HUDEP-2 (cell line): ENCODE data around the gene RGS9.
A peak's percentile ranks its signal among the peaks of the same experiment; 100 is the strongest.

Source experiments
- DNase-seq, 76 experiments: peaks; one replicate each; lab custom pipeline; 2025; ENCODE audit not compliant: unreplicated experiment in 76 of 76; lab: John Stamatoyannopoulos, UW

The RGS9 gene

DNA sequence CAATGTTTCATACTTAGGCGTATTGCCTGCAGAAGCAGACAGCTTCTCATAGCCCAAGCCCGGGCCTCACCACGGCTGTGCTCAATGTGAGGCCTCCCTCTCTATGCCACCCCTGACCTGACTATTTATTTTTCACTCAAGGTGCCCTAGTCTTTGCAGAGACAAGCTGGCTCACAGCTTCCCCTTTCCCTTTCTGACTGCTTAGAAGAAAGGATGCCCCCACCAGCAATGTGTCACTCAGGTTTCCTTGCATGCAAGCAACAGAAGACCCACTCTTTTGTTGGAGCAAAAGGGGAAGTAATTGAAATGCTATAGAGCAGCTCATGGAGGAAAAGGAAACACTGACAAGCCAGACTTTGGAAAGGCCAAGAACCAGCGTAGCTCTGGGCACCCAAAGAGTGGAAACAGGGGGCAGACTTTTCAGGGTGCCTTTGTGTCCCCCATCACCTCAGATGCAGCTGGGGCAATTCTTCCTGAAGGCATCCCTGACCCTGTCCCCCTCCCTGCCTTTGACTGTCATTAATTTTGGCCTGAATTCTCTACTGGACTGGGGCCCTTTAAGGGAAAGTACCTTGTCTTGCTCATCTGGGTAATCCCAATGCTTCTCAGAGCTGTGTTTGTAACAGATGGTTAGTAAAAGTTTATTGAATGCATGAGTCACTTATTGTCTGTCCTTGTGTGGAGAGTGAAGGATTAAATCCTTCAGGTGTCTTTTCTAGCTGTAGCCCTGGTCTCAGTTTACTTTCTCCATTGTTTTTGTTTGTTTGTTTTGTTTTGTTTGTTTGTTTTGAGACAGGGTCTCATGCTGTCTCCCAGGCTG is 17.8 kb downstream of the RGS9 start:
- DNase-seq = no peak

GRCh38 chr17:65155622-65156021 is 18.5 kb downstream of the RGS9 start:
- no peak for DNase-seq

DNA sequence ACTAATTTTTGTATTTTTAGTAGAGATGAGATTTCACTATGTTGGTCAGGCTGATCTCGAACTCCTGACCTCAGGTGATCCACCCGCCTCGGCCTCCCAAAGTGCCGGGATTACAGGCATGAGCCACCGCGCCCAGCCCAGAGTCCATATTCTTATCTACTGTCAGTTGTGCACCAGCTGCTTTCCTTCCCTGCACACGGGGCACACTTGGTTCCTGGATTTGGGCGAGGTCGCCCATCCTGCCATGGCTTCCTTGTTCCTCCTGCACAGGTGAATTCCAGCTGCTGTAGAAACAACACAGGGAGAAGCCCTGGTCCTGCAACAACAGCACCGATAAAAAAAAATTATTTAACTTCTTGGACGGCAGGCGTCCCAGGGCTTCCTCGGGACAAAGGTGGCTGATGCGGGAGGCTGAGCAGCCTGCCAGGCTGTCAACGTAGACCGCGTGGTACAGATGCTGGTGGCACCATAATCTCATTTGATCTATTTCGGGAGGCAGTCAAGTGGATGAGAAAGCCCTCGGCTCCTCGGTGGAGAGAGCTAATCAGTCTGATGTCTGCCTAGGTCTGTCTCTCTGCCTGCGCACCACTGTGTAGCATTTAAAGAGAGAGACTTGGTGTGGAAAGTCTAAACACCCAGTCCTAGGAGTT is 19.1 kb downstream of the RGS9 start:
- no peak for DNase-seq

DNA sequence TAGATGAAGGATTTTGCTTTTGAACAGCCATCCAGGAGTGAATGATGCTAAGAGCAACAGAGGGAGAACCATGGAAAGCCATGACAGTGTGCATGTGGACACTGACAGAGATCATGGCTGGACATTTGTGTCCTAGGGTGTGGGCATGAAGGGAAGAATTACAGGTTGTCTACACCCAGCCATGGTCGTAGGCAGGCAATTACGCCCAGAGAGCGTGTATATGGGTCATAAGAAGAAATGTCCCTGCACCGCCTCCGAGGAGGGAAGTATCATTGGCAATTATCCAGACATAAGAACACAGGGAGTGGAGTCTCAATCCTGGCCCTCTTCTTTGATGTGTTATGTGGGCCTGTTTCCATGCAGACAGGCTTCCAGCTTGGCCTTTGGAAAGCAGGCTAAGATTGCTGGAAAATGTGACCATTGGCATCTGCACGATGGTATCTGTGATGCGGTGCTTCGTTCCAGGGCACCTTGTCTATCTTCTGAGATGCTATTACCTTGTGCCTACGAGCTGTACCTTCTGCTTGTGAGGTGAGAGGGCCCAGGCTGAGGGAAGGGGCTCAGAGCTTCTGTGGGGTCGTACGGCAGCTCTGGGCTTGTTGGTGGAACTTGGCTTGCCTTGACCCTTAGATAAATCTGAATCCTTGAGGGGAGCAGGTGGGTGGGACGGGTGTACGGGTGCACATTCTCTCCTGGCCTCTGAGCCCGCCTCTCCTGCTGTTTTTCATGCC is 19.8 kb downstream of the RGS9 start:
- DNase-seq = no peak

DNA sequence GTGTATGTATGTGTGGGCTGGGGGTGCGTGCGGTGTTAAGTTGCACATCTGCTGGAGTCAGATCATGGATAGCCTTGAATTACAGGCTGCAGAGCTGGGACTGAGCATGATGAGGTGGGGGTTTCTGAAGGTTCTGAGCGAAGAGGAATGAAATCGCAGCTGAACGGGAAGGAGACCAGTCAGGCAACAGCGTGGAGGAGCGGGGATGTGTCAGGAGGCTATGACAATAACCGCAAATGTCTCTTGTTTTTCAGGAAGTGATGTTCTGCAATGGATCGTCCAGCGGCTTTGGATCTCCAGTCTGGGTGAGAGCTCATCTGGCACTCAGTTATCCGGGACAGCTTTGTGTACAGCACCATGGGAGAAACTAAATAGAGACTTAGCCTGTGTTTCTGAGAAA is 20.9 kb downstream of the RGS9 start:
- DNase-seq = no peak

DNA sequence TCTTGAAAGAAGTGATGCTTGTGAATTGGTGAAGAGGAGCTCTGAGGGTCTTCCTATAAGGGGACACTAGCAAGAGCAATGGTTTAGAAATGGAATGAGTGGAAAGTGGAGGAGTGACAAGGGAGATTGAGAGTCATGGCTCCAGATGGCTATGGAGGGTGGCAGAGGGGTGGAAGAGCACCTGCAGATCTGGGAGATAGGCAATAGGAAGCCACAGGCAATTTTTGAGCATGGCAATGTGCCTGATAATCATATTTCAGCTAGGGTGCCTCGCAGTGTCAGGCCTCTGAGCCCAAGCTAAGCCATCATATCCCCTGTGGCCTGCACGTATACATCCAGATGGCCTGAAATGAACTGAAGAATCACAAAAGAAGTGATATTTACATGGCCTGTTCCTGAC is 21.5 kb downstream of the RGS9 start:
- DNase-seq = no peak

DNA sequence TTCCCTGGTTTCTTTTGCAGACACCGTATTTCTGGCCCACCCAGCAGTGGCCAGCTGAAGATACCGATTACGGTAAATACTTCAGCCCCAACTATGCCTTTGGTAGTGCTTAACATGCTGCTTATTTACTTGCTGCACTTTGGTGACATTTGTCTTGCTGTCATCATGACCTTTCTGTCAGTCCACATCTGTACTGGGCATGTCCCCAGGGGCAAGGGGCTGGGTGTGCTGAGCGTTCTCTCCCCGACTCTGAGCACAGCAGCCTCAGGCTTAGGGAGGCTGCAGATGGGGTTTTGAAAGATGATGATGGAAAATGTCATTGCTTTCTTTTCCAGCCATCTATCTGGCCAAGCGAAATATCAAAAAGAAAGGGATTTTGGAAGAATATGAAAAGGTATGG is 23.3 kb downstream of the RGS9 start:
- DNase-seq = no peak

GRCh38 chr17:65163990-65164495 is 26.9 kb downstream of the RGS9 start:
- DNase-seq = no peak

DNA sequence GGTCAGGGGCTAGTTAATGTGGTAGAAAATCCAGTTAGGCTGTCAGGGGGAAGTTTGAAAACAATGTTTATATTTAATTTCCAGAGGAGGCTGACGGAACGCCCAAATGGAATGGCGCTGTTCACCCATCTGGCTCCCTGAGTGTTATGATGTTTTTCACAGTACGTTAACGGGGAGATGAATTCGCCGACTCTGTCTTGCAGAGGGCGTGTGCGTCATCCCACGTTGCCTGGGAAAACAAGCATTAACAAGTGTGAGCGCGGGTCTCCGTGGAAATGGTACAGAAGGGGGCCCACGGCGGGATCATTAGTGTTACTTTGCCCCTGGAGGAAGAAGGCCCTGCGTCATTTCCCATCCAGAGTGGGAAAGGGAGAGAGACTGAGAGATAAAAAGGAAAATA is 29.6 kb downstream of the RGS9 start:
- DNase-seq = no peak

GRCh38 chr17:65167566-65167965 is 30.4 kb downstream of the RGS9 start:
- no peak for DNase-seq

DNA sequence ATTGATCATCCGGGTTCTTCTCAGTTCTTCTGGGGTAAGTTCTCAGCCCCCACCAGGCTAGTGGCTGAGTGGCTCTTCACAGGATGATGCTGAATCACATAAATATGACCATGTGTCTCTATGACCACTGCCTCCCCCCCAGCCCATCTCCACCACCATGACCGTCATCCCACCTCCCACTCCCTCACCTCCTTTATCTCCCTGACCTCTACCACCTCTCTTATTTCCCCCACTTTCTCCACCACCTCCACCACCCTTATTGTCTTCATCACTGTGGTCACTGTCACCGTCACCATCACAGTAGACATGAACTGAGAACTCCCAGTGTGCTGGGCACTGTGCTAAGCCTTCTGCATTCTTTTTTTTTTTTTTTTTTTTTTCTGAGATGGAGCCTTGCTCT is 32.5 kb downstream of the RGS9 start:
- DNase-seq = no peak

- no peak for DNase-seq
Measured at GRCh38 chr17:65170839-65171238, 33.7 kb downstream of the RGS9 start.

DNA sequence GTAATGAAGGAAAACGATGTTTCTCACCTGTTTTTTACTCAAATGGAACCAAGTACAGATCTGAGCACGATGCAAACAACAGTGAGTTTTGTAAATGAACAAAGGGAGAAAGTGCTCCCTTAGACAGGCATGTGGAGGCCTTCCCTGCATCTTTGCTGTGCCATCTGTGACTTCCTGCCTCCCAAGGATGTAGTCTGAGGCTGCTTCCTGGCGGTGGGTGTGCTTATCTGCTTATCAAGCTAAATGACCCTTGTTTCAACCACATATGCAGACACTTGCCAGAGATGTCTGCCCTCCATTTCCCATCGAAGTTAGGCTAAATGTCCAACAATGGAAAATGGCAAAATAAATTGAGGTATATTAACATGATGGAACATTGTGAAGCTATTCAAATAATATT is 34.6 kb downstream of the RGS9 start:
- peak in 2 of 76 experiments; percentile 2 to 7 for DNase-seq

GRCh38 chr17:65172496-65173136 is 35.4 kb downstream of the RGS9 start:
- no peak for DNase-seq

GRCh38 chr17:65173284-65173793 is 36.2 kb downstream of the RGS9 start:
- DNase-seq = peak in 75 of 76 experiments; percentile 46 to 99 (median 94)

DNA sequence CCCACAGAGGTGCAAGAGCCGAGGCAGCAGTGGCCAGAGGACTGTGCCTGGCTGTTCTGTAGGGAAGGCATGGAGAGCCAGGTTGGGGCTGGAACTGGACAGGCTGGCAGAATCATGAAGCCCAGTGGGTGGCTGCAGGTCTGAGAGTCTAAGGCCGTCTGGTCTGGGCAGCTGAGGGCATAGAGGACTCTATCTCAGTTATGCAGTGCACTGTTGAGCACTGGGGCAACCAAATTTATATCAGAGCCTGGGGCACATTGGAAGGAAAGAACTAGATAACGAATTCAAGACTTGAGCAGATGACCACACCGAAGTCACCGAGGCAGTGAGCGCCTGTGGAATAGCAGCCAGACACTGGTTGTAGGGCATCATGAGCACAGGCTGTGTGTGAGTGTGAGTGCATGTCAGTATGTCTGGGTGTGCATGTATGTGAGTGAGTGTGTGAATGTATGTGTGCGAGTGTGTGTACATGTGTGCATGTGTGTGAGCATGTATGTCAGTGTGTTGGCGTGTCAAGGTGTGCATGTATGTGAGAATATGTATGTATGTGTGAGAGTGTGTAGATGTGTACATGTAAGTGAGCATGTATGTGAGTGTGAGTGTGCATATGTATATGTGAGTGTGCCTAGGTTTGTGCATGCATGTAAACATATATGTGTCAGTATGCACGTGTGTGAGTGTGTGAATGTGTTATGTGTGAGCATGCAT is 37.0 kb downstream of the RGS9 start:
- DNase-seq = peak in 62 of 76 experiments; percentile 7 to 66 (median 40)

DNA sequence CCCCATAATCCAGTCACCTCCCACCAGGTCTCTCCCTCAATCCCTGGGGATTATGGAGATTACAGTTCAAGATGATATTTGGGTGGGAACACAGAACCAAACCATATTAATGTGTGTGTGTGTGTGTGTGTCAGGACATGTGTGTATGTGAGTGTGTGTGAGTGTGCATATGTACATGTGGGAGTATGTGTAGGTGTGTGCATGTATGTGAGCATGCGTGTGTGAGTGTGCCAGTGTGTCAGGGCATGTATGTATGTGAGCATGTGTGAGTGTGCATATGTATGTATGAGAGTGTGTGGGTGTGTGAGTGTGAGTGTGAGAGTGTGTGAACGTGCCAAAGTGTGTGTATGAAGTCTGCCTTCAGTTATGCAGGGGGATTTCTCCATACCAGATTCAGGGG is 37.8 kb downstream of the RGS9 start:
- DNase-seq = no peak

- DNase-seq = no peak
Measured at GRCh38 chr17:65175952-65176351, 38.8 kb downstream of the RGS9 start.

GRCh38 chr17:65176646-65177409 is 39.7 kb downstream of the RGS9 start:
- no peak for DNase-seq
